Lung (tissue), 16 donors: ENCODE data around the gene CFLAR. TPM values are rescaled to one million over a fixed set of nuclear protein-coding genes. Genes with fewer than 3 reads are reported as not detected.

Source experiments
- ATAC-seq: fragments of 200-7000 bp; cut with Tn5 transposase; one replicate; pipeline ENCODE4 v1.9.1; 2020; ENCODE audit warnings: moderate number of reproducible peaks; ENCODE audit not compliant: insufficient read depth, low FRiP score
- DNase-seq, 3 donors: peaks; one replicate each; pipeline ENCODE4 v3.0.0-alpha.2; 2013 to 2017
- H3K27ac ChIP-seq, 2 donors: one replicate each; pipeline ENCODE4 v1.5.1; 2013; ENCODE audit warnings: mild to moderate bottlenecking in 2 of 2, moderate library complexity in 2 of 2, control low read depth in 1 of 2, inconsistent platforms in 1 of 2, low read depth in 1 of 2, low read length in 1 of 2
- H3K27me3 ChIP-seq, 3 donors: one replicate each; pipeline ENCODE4 v1.5.1; 2013; ENCODE audit warnings: low read length in 2 of 3; ENCODE audit not compliant: control insufficient read depth in 3 of 3, insufficient read depth in 3 of 3
- H3K36me3 ChIP-seq, 4 donors: one replicate each; pipeline ENCODE4 v1.5.1; 2013; ENCODE audit warnings: low read length in 4 of 4, mild to moderate bottlenecking in 1 of 4, moderate library complexity in 1 of 4; ENCODE audit not compliant: control insufficient read depth in 4 of 4, insufficient read depth in 4 of 4
- H3K4me1 ChIP-seq, 5 donors: one replicate each; pipeline ENCODE4 v1.5.1; 2013; ENCODE audit warnings: low read length in 5 of 5, mild to moderate bottlenecking in 2 of 5, moderate library complexity in 1 of 5; ENCODE audit not compliant: control insufficient read depth in 5 of 5, insufficient read depth in 5 of 5
- H3K4me3 ChIP-seq: one replicate; pipeline ENCODE4 v1.5.1; 2013; ENCODE audit warnings: mild to moderate bottlenecking, control low read depth, moderate library complexity
- H3K9ac ChIP-seq, 2 donors: one replicate each; pipeline ENCODE4 v1.5.1; 2013; ENCODE audit warnings: low read length in 2 of 2, control low read depth in 1 of 2; ENCODE audit not compliant: insufficient read depth in 1 of 2
- H3K9me3 ChIP-seq, 4 donors: one replicate each; pipeline ENCODE4 v1.5.1; 2013; ENCODE audit warnings: low read length in 3 of 4, mild to moderate bottlenecking in 1 of 4, moderate library complexity in 1 of 4; ENCODE audit not compliant: control insufficient read depth in 4 of 4, insufficient read depth in 3 of 4
- CTCF ChIP-seq: IDR thresholded peaks from 2 replicates; pipeline ENCODE4 v1.5.1; 2012; ENCODE audit warnings: mild to moderate bottlenecking; ENCODE audit errors: control extremely low read depth, extremely low read depth
- WGBS, 2 donors: extraction: QIAGEN DNeasy Blood & Tissue Kit; methylation state at CpG; one replicate each; pipeline ENCODE4 v1.1.7; 2013; 5-methylcytosine and 5-hydroxymethylcytosine counted together
- long read RNA-seq, 5 donors: transcript quantifications; one replicate each; lab custom pipeline, GENCODE V29; 2026
- polyA plus RNA-seq, 2 donors: library from polyadenylated mRNA; stranded (reverse); fragments of 200-250 nt; gene quantifications; one replicate each; pipeline ENCODE4 v1.2.1, GENCODE V29; 2013
- total RNA-seq, 2 donors: library from RNA; depleted of rRNA in 1 of 2; stranded (reverse); fragments of >200 nt in 1 of 2; gene quantifications; one replicate each; pipeline ENCODE4 v1.2.1, GENCODE V29; 2014 to 2021
- donor health status: control.
- donor health status: control.
- donor health status: Bipolar disorder and iron deficiency.
- donor health status: healthy.
- donor health status: DM: yes; HTN: yes; CAD: no.

The CFLAR gene
- total RNA-seq (100 to 1,000 TPM; 294 to 345 TPM), polyA plus RNA-seq (100 to 1,000 TPM; 101 to 182 TPM)
- long read RNA-seq, donor 1, full-length matches to known transcripts = 10 of 10 reads
- long read RNA-seq, donor 1, partial matches to known transcripts = 0 of 10 reads
- long read RNA-seq, donor 1, other reads (novel, unspliced or antisense) = 0 of 10 reads
- long read RNA-seq, donor 2, full-length matches to known transcripts = 4 of 4 reads
- long read RNA-seq, donor 2, partial matches to known transcripts = 0 of 4 reads
- long read RNA-seq, donor 2, other reads (novel, unspliced or antisense) = 0 of 4 reads
- long read RNA-seq, donor 3, full-length matches to known transcripts = 4 of 10 reads
- long read RNA-seq, donor 3, partial matches to known transcripts = 6 of 10 reads
- long read RNA-seq, donor 3, other reads (novel, unspliced or antisense) = 0 of 10 reads
- long read RNA-seq, donor 4, partial matches to known transcripts = 0 of 2 reads
- long read RNA-seq, donor 4, other reads (novel, unspliced or antisense) = 0 of 2 reads
- long read RNA-seq, donor 5, full-length matches to known transcripts = 8 of 14 reads
- long read RNA-seq, donor 5, partial matches to known transcripts = 6 of 14 reads
- long read RNA-seq, donor 5, other reads (novel, unspliced or antisense) = 0 of 14 reads

DNA sequence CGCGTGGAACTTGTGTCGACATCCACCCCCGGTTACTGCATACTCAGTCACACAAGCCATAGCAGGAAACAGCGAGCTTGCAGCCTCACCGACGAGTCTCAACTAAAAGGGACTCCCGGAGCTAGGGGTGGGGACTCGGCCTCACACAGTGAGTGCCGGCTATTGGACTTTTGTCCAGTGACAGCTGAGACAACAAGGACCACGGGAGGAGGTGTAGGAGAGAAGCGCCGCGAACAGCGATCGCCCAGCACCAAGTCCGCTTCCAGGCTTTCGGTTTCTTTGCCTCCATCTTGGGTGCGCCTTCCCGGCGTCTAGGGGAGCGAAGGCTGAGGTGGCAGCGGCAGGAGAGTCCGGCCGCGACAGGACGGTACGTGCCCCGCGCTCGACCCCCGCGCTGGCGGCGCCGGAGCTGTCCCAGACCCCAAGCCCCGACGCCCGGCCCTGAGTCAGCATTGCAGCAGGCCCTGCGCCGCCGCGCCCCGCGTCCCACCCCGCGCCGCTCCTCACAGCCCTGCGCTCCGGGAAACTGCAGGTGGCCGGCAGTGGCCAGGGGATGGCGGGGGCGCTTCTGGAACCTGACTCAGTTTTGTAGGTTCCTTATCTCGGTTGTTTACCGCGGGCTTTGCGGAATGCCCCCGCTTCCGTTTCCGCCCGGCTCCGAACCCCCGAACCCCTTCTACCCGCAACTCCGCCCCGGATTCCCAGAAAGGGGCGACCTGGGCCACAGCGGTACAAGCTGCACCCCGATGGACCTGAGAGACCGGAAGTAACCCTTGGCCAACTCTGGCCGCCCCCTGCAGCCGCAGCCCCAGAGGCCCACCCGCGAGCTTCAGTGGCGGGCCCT, at the start of gene CFLAR:
Gene CFLAR (plus strand): TSS at position 50 of the 844 bp plus-strand sequence. CDS start 13,702 bp downstream, outside the sequence.
- peak; percentile 76 to 87 (median 85) for DNase-seq
- Histone ChIP-seq H3K9ac (peak within 1 kb of the TSS; percentile 89 to 99), H3K27ac (peak within 1 kb of the TSS; percentile 99 to 100), H3K4me3 (peak within 1 kb of the TSS; percentile 93), H3K4me1 (peaks cover 0 to 16% (median 7%) of the 10 kb centered on the region in 5 donors), H3K9me3 (no peaks in the 10 kb centered on the region), H3K27me3 (no peaks in the 10 kb centered on the region), H3K36me3 (no peaks in the 10 kb centered on the region)
- no peak for TF ChIP-seq CTCF
- peak; percentile 44 for ATAC-seq
- 0 to 1% methylated on average over 71 to 75 of the region's 75 CpGs for WGBS, 2 donors

DNA sequence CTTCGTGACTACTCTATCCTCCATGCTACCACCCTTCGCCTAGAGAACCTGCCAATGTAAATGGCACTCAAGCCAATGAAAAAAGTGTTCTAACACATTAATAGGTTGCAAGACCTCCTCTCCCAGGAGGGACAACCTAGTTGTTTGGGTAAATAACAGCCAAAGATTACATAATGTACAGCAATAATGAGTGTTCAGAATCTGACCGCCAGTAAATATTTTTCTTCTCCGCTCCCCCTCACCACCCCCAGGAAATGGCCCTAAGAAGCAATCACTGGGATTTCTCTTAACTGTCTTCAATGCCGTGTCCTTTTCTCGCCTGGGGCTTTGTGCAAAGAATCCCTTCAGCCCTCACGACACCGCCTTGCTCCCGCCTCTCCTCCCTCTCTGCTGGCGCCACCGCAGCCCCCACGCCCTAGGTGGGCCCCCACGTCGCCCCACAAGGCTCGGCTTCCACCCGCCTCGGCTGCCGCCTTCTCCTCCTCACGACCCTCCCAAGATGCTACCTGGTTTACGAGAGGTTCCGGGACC, 45.0 kb upstream of the CFLAR start:
- Histone ChIP-seq H3K27ac (peak overlapping the region; percentile 81 to 95), H3K9me3 (no peaks in the 10 kb centered on the region), H3K4me1 (peaks cover 0 to 26% (median 2%) of the 10 kb centered on the region in 5 donors), H3K36me3 (peaks cover 0 to 5% (median 0%) of the 10 kb centered on the region in 4 donors), H3K4me3 (peak overlapping the region; percentile 98), H3K9ac (peak overlapping the region; percentile 17 to 95), H3K27me3 (no peaks in the 10 kb centered on the region)
- WGBS, 2 donors = 1% methylated on average over 21 of the region's 21 CpGs
- no peak for ATAC-seq
- no peak for TF ChIP-seq CTCF
- DNase-seq = peak in 1 of 3 donors; percentile 11

- 0% methylated on average over 34 of the region's 34 CpGs for WGBS, 2 donors
- H3K27me3 ChIP-seq = no peaks in the 10 kb centered on the region
- peak within 1 kb of the TSS; percentile 98 for H3K4me3 ChIP-seq
- peaks cover 0 to 26% (median 2%) of the 10 kb centered on the region in 5 donors for H3K4me1 ChIP-seq
- peak; percentile 35 for TF ChIP-seq CTCF
- no peaks in the 10 kb centered on the region for H3K9me3 ChIP-seq
- ATAC-seq (peak; percentile 99), DNase-seq (peak; percentile 94 to 97 (median 97))
- H3K27ac ChIP-seq = peak within 1 kb of the TSS; percentile 92 to 95
- peaks cover 0 to 5% (median 0%) of the 10 kb centered on the region in 4 donors for H3K36me3 ChIP-seq
- H3K9ac ChIP-seq = peak within 1 kb of the TSS; percentile 18 to 95
These were observed 44.3 kb upstream of the CFLAR start, which contains the start of the genes HYCC2 and NDUFB3 for GRCh38 chr2:201071479-201072200. TSS of gene HYCC2 (minus strand) at chr2:201071671. CDS start at chr2:201024009, 47,662 bp downstream. TSS of gene NDUFB3 (plus strand) at chr2:201072001. CDS start at chr2:201078883, 6,882 bp downstream.
